ENCODE results near the gene LPGAT1.

LPGAT1 gene

GRCh38 chr1:211813590-211813989, 17.0 kb downstream of the LPGAT1 start:
- H3K4me3 ChIP-seq (ENCODE audit: low read depth, low read length): no peak overlapping the region
- no peak for TF ChIP-seq CTCF (IDR thresholded peaks at IDR 0.05; ENCODE audit: insufficient read depth, low read depth, low read length, missing control alignments)
- no peak for DNase-seq (ENCODE audit: low read depth)

- H3K4me3 ChIP-seq (ENCODE audit: low read depth, low read length): no peak overlapping the region
- TF ChIP-seq CTCF (IDR thresholded peaks at IDR 0.05; ENCODE audit: insufficient read depth, low read depth, low read length, missing control alignments): no peak
- DNase-seq (ENCODE audit: low read depth): no peak
These were observed 18.0 kb downstream of the LPGAT1 start for GRCh38 chr1:211812584-211812983.

- DNase-seq (ENCODE audit: low read depth): no peak
- H3K4me3 ChIP-seq (ENCODE audit: low read depth, low read length): no peak overlapping the region
- TF ChIP-seq CTCF (IDR thresholded peaks at IDR 0.05; ENCODE audit: insufficient read depth, low read depth, low read length, missing control alignments): no peak
These were observed 18.7 kb downstream of the LPGAT1 start for GRCh38 chr1:211811848-211812247.

- TF ChIP-seq CTCF (IDR thresholded peaks at IDR 0.05; ENCODE audit: insufficient read depth, low read depth, low read length, missing control alignments): no peak
- DNase-seq (ENCODE audit: low read depth): no peak
- H3K4me3 ChIP-seq (ENCODE audit: low read depth, low read length): no peak overlapping the region
These were observed 19.4 kb downstream of the LPGAT1 start for GRCh38 chr1:211811126-211811525.

GRCh38 chr1:211808475-211808874, 22.1 kb downstream of the LPGAT1 start:
- TF ChIP-seq CTCF (IDR thresholded peaks at IDR 0.05; ENCODE audit: insufficient read depth, low read depth, low read length, missing control alignments): no peak
- H3K4me3 ChIP-seq (ENCODE audit: low read depth, low read length): no peak overlapping the region
- no peak for DNase-seq (ENCODE audit: low read depth)

- no peak overlapping the region for H3K4me3 ChIP-seq (ENCODE audit: low read depth, low read length)
- DNase-seq (ENCODE audit: low read depth): no peak
- no peak for TF ChIP-seq CTCF (IDR thresholded peaks at IDR 0.05; ENCODE audit: insufficient read depth, low read depth, low read length, missing control alignments)
These were observed 25.6 kb downstream of the LPGAT1 start for GRCh38 chr1:211804915-211805314.

- DNase-seq (ENCODE audit: low read depth): no peak
- H3K4me3 ChIP-seq (ENCODE audit: low read depth, low read length): no peak overlapping the region
- TF ChIP-seq CTCF (IDR thresholded peaks at IDR 0.05; ENCODE audit: insufficient read depth, low read depth, low read length, missing control alignments): no peak
These were observed 29.5 kb downstream of the LPGAT1 start for GRCh38 chr1:211800925-211801607.
